NB4 (cell line): ENCODE measurements around the gene ACACB.

Source experiments
- CTCF ChIP-seq: IDR thresholded peaks from one replicate; pipeline ENCODE4 v1.5.1; 2012; ENCODE audit warnings: low read depth, low read length
- MYC ChIP-seq: IDR thresholded peaks from 2 replicates; pipeline ENCODE4 v1.6.1; 2011; ENCODE audit warnings: low read depth, low read length
- POLR2A ChIP-seq: IDR thresholded peaks from 2 replicates; pipeline ENCODE4 v1.6.1; 2011; ENCODE audit warnings: mild to moderate bottlenecking; ENCODE audit not compliant: insufficient read length; ENCODE audit errors: extremely low read depth

GRCh38 chr12:109270494-109270893 is 154.1 kb downstream of the ACACB start:
- no peak for TF ChIP-seq CTCF
- no peak for TF ChIP-seq POLR2A
- TF ChIP-seq MYC = no peak
